ENCODE data around the gene TSEN54.

The TSEN54 gene

DNA sequence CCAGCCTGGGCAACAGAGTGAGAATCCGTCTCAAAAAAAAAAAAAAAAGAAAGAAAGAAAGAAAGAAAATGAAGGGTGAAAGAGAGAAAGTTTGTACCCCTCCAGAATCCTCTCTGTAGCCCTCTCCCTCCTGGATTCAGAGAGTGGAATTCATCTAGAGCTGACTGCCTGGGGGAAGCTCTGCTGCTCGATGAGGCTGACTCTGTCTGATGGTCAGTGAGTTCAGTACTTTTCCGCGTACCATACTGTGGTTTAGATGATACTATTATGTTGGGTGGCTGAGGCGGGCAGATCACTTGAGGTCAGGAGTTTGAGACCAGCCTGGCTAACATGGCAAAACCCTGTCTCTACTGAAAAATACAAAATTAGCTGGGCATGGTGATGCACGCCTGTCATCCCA, 45.1 kb upstream of the TSEN54 start:
- TF ChIP-seq GABPA (IDR thresholded peaks at IDR 0.05; ENCODE audit: low read depth) (no peak), SPI1 (IDR thresholded peaks at IDR 0.05; ENCODE audit: borderline replicate concordance, low read depth) (no peak), POLR2AphosphoS5 (IDR thresholded peaks at IDR 0.05; ENCODE audit: low read depth) (no peak)
- TF ChIP-seq, protein P1, sequence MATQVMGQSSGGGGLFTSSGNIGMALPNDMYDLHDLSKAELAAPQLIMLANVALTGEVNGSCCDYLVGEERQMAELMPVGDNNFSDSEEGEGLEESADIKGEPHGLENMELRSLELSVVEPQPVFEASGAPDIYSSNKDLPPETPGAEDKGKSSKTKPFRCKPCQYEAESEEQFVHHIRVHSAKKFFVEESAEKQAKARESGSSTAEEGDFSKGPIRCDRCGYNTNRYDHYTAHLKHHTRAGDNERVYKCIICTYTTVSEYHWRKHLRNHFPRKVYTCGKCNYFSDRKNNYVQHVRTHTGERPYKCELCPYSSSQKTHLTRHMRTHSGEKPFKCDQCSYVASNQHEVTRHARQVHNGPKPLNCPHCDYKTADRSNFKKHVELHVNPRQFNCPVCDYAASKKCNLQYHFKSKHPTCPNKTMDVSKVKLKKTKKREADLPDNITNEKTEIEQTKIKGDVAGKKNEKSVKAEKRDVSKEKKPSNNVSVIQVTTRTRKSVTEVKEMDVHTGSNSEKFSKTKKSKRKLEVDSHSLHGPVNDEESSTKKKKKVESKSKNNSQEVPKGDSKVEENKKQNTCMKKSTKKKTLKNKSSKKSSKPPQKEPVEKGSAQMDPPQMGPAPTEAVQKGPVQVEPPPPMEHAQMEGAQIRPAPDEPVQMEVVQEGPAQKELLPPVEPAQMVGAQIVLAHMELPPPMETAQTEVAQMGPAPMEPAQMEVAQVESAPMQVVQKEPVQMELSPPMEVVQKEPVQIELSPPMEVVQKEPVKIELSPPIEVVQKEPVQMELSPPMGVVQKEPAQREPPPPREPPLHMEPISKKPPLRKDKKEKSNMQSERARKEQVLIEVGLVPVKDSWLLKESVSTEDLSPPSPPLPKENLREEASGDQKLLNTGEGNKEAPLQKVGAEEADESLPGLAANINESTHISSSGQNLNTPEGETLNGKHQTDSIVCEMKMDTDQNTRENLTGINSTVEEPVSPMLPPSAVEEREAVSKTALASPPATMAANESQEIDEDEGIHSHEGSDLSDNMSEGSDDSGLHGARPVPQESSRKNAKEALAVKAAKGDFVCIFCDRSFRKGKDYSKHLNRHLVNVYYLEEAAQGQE (IDR thresholded peaks at IDR 0.05; ENCODE audit: insufficient replicate concordance, low read depth) = no peak
- Histone ChIP-seq H3K27ac (replicated peaks) (no peak overlapping the region), H3K4me3 (replicated peaks; ENCODE audit: insufficient read depth, low read length) (no peak overlapping the region), H3K27me3 (ENCODE audit: insufficient read depth, poor library complexity, severe bottlenecking) (no peaks in the 10 kb centered on the region)
- no peak for DNase-seq (ENCODE audit: low read depth in 1 of 2, low spot score in 1 of 2)

DNA sequence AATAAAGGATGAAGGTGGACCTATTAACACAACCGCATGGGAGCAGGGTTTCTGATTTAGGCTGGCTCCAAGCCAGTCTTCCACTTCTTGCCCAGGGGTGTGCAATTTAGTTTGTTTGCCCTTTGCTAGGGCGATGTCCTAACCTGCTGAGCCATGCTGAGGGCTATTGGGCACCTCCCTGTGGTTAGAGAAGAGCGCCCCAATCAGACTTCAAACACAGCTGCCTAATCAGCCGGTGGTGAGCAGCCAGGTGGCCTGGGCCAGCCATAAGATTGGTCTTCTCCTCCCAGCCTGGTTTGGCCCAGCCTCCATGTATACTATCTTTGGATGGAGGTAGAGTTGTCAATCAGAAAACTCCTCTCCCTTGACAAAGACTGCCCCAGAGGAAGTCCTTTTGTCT, 44.2 kb upstream of the TSEN54 start:
- H3K4me3 ChIP-seq (replicated peaks; ENCODE audit: insufficient read depth, low read length) = no peak overlapping the region
- TF ChIP-seq, protein P1 (IDR thresholded peaks at IDR 0.05; ENCODE audit: insufficient replicate concordance, low read depth) = no peak
- TF ChIP-seq POLR2AphosphoS5 (IDR thresholded peaks at IDR 0.05; ENCODE audit: low read depth) = no peak
- TF ChIP-seq SPI1 (IDR thresholded peaks at IDR 0.05; ENCODE audit: borderline replicate concordance, low read depth) = no peak
- no peak for TF ChIP-seq GABPA (IDR thresholded peaks at IDR 0.05; ENCODE audit: low read depth)
- no peak for TF ChIP-seq CTCF (IDR thresholded peaks at IDR 0.05; ENCODE audit: insufficient read depth, low read length)
- H3K27me3 ChIP-seq (ENCODE audit: insufficient read depth, poor library complexity, severe bottlenecking) = no peaks in the 10 kb centered on the region
- no peak for DNase-seq (ENCODE audit: low read depth in 1 of 2, low spot score in 1 of 2)
- no peak overlapping the region for H3K27ac ChIP-seq (replicated peaks)

DNA sequence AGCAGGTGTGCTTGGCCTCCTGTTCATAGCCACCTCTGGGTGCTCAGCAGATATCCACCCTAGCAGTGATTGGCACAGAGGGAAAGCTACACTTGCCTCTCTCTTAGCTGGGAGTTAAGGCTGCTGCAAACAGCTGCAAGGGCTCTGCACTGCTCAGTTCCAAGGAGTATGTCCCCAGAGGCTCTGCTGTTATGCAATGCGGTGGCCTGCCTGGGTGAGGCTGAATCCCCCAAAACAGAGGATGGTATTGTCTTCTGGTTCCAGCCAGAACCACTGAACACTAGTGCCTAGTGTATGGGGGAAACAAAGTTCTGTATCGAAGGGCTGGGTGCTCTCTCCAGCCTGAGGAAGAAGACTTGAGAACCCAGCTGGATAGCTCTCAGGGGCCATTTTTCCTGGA, 43.1 kb upstream of the TSEN54 start:
- H3K27ac ChIP-seq (replicated peaks) = no peak overlapping the region
- H3K27me3 ChIP-seq (ENCODE audit: insufficient read depth, poor library complexity, severe bottlenecking) = no peaks in the 10 kb centered on the region
- no peak for TF ChIP-seq POLR2AphosphoS5 (IDR thresholded peaks at IDR 0.05; ENCODE audit: low read depth)
- TF ChIP-seq, protein P1 (IDR thresholded peaks at IDR 0.05; ENCODE audit: insufficient replicate concordance, low read depth) = no peak
- TF ChIP-seq CTCF (IDR thresholded peaks at IDR 0.05; ENCODE audit: insufficient read depth, low read length) = no peak
- no peak for TF ChIP-seq SPI1 (IDR thresholded peaks at IDR 0.05; ENCODE audit: borderline replicate concordance, low read depth)
- TF ChIP-seq GABPA (IDR thresholded peaks at IDR 0.05; ENCODE audit: low read depth) = no peak
- DNase-seq (ENCODE audit: low read depth in 1 of 2, low spot score in 1 of 2) = no peak
- no peak overlapping the region for H3K4me3 ChIP-seq (replicated peaks; ENCODE audit: insufficient read depth, low read length)
